Stimulated activated memory B cell treated with anti-CD40 and anti-IgM and Interleukin-4, amounts not matched to agents 10 μg/mL and 1 μg/mL and 100 μg/mL, for 72 hours (primary cell): ENCODE results near the gene ANKRD55.
A peak's percentile ranks its signal among the peaks of the same experiment; 100 is the strongest.
"Not testable (repeated sequence)": the region's sequence is repeated elsewhere in the genome, so short reads cannot be mapped to it uniquely, and the experiment has no call there.

Source experiments
- ATAC-seq: fragments of 150-1000 bp; cut with Tn5 transposase; 2 replicates; pipeline ENCODE4 v1.10.0; 2021
- H3K27ac Mint-ChIP-seq: one replicate; pipeline ENCODE4 v1.8.0; 2022; ENCODE audit warnings: mild to moderate bottlenecking, mixed read lengths
- H3K27me3 Mint-ChIP-seq: one replicate; pipeline ENCODE4 v1.8.0; 2022; ENCODE audit warnings: mixed read lengths
- H3K36me3 Mint-ChIP-seq: one replicate; pipeline ENCODE4 v1.8.0; 2022; ENCODE audit warnings: mixed read lengths
- H3K4me1 Mint-ChIP-seq: one replicate; pipeline ENCODE4 v1.8.0; 2022; ENCODE audit warnings: mixed read lengths
- H3K4me3 Mint-ChIP-seq: one replicate; pipeline ENCODE4 v1.8.0; 2022; ENCODE audit warnings: mild to moderate bottlenecking, moderate library complexity, mixed read lengths
- H3K9me3 Mint-ChIP-seq: one replicate; pipeline ENCODE4 v1.8.0; 2022; ENCODE audit warnings: mixed read lengths

ANKRD55 gene

GRCh38 chr5:56140073-56140472, 93.1 kb downstream of the ANKRD55 start:
- H3K27me3 Mint-ChIP-seq, result no peaks in the 10 kb centered on the region
- H3K4me3 Mint-ChIP-seq, result no peak overlapping the region
- no peak overlapping the region for H3K27ac Mint-ChIP-seq
- peaks cover 13% of the 10 kb centered on the region for H3K4me1 Mint-ChIP-seq
- ATAC-seq, result peak; percentile 43
- H3K36me3 Mint-ChIP-seq, result no peaks in the 10 kb centered on the region
- H3K9me3 Mint-ChIP-seq, result no peaks in the 10 kb centered on the region

GRCh38 chr5:56130664-56131063, 102.5 kb downstream of the ANKRD55 start:
- H3K36me3 Mint-ChIP-seq, result no peaks in the 10 kb centered on the region
- H3K4me1 Mint-ChIP-seq, result no peaks in the 10 kb centered on the region
- peaks cover 22% of the 10 kb centered on the region for H3K27me3 Mint-ChIP-seq
- ATAC-seq, result no peak
- H3K9me3 Mint-ChIP-seq, result peaks cover 6% of the 10 kb centered on the region
- no peak overlapping the region for H3K4me3 Mint-ChIP-seq
- H3K27ac Mint-ChIP-seq, result no peak overlapping the region

- Mint-ChIP-seq H3K36me3 (no peaks in the 10 kb centered on the region), H3K9me3 (peaks cover 6% of the 10 kb centered on the region), H3K27ac (no peak overlapping the region), H3K4me1 (no peaks in the 10 kb centered on the region), H3K4me3 (no peak overlapping the region), H3K27me3 (peaks cover 22% of the 10 kb centered on the region)
- ATAC-seq, result no peak
Measured at GRCh38 chr5:56129288-56129687, 103.8 kb downstream of the ANKRD55 start.

GRCh38 chr5:56128113-56128512, 105.0 kb downstream of the ANKRD55 start:
- ATAC-seq, result no peak
- Mint-ChIP-seq H3K4me1 (no peaks in the 10 kb centered on the region), H3K27ac (no peak overlapping the region), H3K4me3 (no peak overlapping the region), H3K9me3 (peaks cover 6% of the 10 kb centered on the region), H3K36me3 (no peaks in the 10 kb centered on the region), H3K27me3 (peaks cover 22% of the 10 kb centered on the region)

GRCh38 chr5:56126487-56127179, 106.5 kb downstream of the ANKRD55 start:
- Mint-ChIP-seq H3K36me3 (no peaks in the 10 kb centered on the region), H3K27ac (no peak overlapping the region), H3K4me3 (no peak overlapping the region), H3K27me3 (peaks cover 22% of the 10 kb centered on the region), H3K9me3 (peaks cover 6% of the 10 kb centered on the region), H3K4me1 (no peaks in the 10 kb centered on the region)
- ATAC-seq, result no peak

GRCh38 chr5:56123531-56124243, 109.4 kb downstream of the ANKRD55 start:
- H3K27me3 Mint-ChIP-seq, result peaks cover 22% of the 10 kb centered on the region
- no peak overlapping the region for H3K27ac Mint-ChIP-seq
- no peaks in the 10 kb centered on the region for H3K9me3 Mint-ChIP-seq
- no peak for ATAC-seq
- no peak overlapping the region for H3K4me3 Mint-ChIP-seq
- H3K36me3 Mint-ChIP-seq, result no peaks in the 10 kb centered on the region
- H3K4me1 Mint-ChIP-seq, result no peaks in the 10 kb centered on the region

GRCh38 chr5:56122360-56122985, 110.7 kb downstream of the ANKRD55 start:
- H3K4me1 Mint-ChIP-seq, ATAC-seq, H3K27ac Mint-ChIP-seq, H3K4me3 Mint-ChIP-seq, H3K27me3 Mint-ChIP-seq, H3K9me3 Mint-ChIP-seq, H3K36me3 Mint-ChIP-seq: not testable (repeated sequence)

GRCh38 chr5:56119050-56119449, 114.1 kb downstream of the ANKRD55 start:
- H3K27me3 Mint-ChIP-seq, result no peaks in the 10 kb centered on the region
- H3K4me3 Mint-ChIP-seq, result no peak overlapping the region
- no peak for ATAC-seq
- no peaks in the 10 kb centered on the region for H3K36me3 Mint-ChIP-seq
- H3K4me1 Mint-ChIP-seq, result no peaks in the 10 kb centered on the region
- H3K9me3 Mint-ChIP-seq, result no peaks in the 10 kb centered on the region
- H3K27ac Mint-ChIP-seq, result no peak overlapping the region

GRCh38 chr5:56116599-56117141, 116.5 kb downstream of the ANKRD55 start:
- Mint-ChIP-seq H3K9me3 (no peaks in the 10 kb centered on the region), H3K36me3 (no peaks in the 10 kb centered on the region), H3K27me3 (peaks cover 4% of the 10 kb centered on the region), H3K4me3 (no peak overlapping the region), H3K27ac (no peak overlapping the region), H3K4me1 (no peaks in the 10 kb centered on the region)
- no peak for ATAC-seq

GRCh38 chr5:56115589-56115988, 117.5 kb downstream of the ANKRD55 start:
- Mint-ChIP-seq H3K9me3 (no peaks in the 10 kb centered on the region), H3K4me3 (no peak overlapping the region), H3K4me1 (no peaks in the 10 kb centered on the region), H3K27ac (no peak overlapping the region), H3K36me3 (no peaks in the 10 kb centered on the region), H3K27me3 (peaks cover 12% of the 10 kb centered on the region)
- no peak for ATAC-seq

GRCh38 chr5:56112526-56113121, 120.5 kb downstream of the ANKRD55 start:
- H3K9me3 Mint-ChIP-seq, result no peaks in the 10 kb centered on the region
- H3K4me1 Mint-ChIP-seq, result no peaks in the 10 kb centered on the region
- H3K27ac Mint-ChIP-seq, result no peak overlapping the region
- peaks cover 14% of the 10 kb centered on the region for H3K27me3 Mint-ChIP-seq
- H3K4me3 Mint-ChIP-seq, result no peak overlapping the region
- no peaks in the 10 kb centered on the region for H3K36me3 Mint-ChIP-seq
- ATAC-seq, result no peak

- no peak overlapping the region for H3K27ac Mint-ChIP-seq
- H3K4me1 Mint-ChIP-seq, result no peaks in the 10 kb centered on the region
- H3K36me3 Mint-ChIP-seq, result no peaks in the 10 kb centered on the region
- H3K9me3 Mint-ChIP-seq, result no peaks in the 10 kb centered on the region
- no peak for ATAC-seq
- H3K4me3 Mint-ChIP-seq, result no peak overlapping the region
- peaks cover 22% of the 10 kb centered on the region for H3K27me3 Mint-ChIP-seq
Measured at GRCh38 chr5:56111404-56111781, 121.7 kb downstream of the ANKRD55 start.

- no peaks in the 10 kb centered on the region for H3K4me1 Mint-ChIP-seq
- H3K4me3 Mint-ChIP-seq, result no peak overlapping the region
- peaks cover 23% of the 10 kb centered on the region for H3K27me3 Mint-ChIP-seq
- no peak overlapping the region for H3K27ac Mint-ChIP-seq
- ATAC-seq, result no peak
- H3K36me3 Mint-ChIP-seq, result no peaks in the 10 kb centered on the region
- H3K9me3 Mint-ChIP-seq, result no peaks in the 10 kb centered on the region
Measured at GRCh38 chr5:56110646-56111403, 122.3 kb downstream of the ANKRD55 start.

GRCh38 chr5:56108246-56108645, 124.9 kb downstream of the ANKRD55 start:
- Mint-ChIP-seq H3K4me1 (no peaks in the 10 kb centered on the region), H3K27me3 (peaks cover 44% of the 10 kb centered on the region), H3K36me3 (no peaks in the 10 kb centered on the region), H3K27ac (no peak overlapping the region), H3K4me3 (no peak overlapping the region), H3K9me3 (no peaks in the 10 kb centered on the region)
- ATAC-seq, result no peak

- Mint-ChIP-seq H3K27ac (no peak overlapping the region), H3K4me1 (no peaks in the 10 kb centered on the region), H3K27me3 (peaks cover 42% of the 10 kb centered on the region), H3K9me3 (no peaks in the 10 kb centered on the region), H3K4me3 (no peak overlapping the region), H3K36me3 (no peaks in the 10 kb centered on the region)
- no peak for ATAC-seq
Measured at GRCh38 chr5:56106837-56107236, 126.3 kb downstream of the ANKRD55 start.
